ENCODE data around the gene FN3K.

DNA sequence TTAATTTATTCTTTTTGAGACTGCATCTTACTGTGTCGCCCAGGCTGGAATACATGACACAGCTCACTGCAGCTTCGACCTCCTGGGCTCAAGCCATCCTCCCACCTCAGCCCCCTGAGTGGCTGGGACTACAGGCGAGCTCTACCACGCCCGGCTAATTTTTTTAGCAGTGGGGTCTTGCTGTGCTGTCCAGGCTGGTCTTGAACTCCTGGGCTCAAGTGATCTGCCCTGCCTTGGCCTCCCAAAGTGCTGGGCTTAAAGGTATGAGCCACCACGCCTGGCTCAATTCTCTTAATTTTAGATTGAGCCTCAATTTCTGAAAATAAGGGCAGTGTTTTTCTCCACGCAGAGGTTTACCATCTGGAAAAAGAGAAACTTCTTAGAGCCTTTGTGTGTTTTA is 63.3 kb downstream of the FN3K start:
- TF ChIP-seq, protein P1, sequence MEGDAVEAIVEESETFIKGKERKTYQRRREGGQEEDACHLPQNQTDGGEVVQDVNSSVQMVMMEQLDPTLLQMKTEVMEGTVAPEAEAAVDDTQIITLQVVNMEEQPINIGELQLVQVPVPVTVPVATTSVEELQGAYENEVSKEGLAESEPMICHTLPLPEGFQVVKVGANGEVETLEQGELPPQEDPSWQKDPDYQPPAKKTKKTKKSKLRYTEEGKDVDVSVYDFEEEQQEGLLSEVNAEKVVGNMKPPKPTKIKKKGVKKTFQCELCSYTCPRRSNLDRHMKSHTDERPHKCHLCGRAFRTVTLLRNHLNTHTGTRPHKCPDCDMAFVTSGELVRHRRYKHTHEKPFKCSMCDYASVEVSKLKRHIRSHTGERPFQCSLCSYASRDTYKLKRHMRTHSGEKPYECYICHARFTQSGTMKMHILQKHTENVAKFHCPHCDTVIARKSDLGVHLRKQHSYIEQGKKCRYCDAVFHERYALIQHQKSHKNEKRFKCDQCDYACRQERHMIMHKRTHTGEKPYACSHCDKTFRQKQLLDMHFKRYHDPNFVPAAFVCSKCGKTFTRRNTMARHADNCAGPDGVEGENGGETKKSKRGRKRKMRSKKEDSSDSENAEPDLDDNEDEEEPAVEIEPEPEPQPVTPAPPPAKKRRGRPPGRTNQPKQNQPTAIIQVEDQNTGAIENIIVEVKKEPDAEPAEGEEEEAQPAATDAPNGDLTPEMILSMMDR (conservative IDR thresholded peaks at IDR 0.05; ENCODE audit: low read depth, low read length), result no peak
- TF ChIP-seq USF2 (IDR thresholded peaks at IDR 0.05; ENCODE audit: low read depth, low read length), result no peak
- TF ChIP-seq POLR2A (IDR thresholded peaks at IDR 0.05; ENCODE audit: low read depth, low read length), result no peak
- no peak for TF ChIP-seq SMC3 (IDR thresholded peaks at IDR 0.05; ENCODE audit: low read depth, low read length)
- no peak for TF ChIP-seq MAZ (IDR thresholded peaks at IDR 0.05; ENCODE audit: borderline replicate concordance, low read depth, low read length)
- no peak for TF ChIP-seq RAD21 (IDR thresholded peaks at IDR 0.05; ENCODE audit: low read length)
- TF ChIP-seq CHD1 (IDR thresholded peaks at IDR 0.05; ENCODE audit: low read depth, low read length), result no peak
- TF ChIP-seq FOS (IDR thresholded peaks at IDR 0.05; ENCODE audit: low read depth, low read length), result no peak
- TF ChIP-seq RFX5 (IDR thresholded peaks at IDR 0.05; ENCODE audit: low read depth, low read length), result no peak
- no peak for TF ChIP-seq MAFK (IDR thresholded peaks at IDR 0.05; ENCODE audit: low read depth, low read length)
- no peak for TF ChIP-seq BHLHE40 (IDR thresholded peaks at IDR 0.05; ENCODE audit: low read depth, low read length)
- TF ChIP-seq MXI1 (IDR thresholded peaks at IDR 0.05; ENCODE audit: borderline replicate concordance, low read depth, low read length), result no peak
- TF ChIP-seq CEBPB (IDR thresholded peaks at IDR 0.05; ENCODE audit: low read depth, low read length), result no peak
- TF ChIP-seq ELK1 (IDR thresholded peaks at IDR 0.05; ENCODE audit: borderline replicate concordance, low read depth, low read length), result no peak
